Keratinocyte (primary cell): ENCODE measurements around the gene ZNF17.

Source experiments
- EZH2 ChIP-seq: IDR thresholded peaks from one replicate; pipeline ENCODE4 v1.6.1; 2012; ENCODE audit warnings: inconsistent platforms, mild to moderate bottlenecking, low read length, moderate library complexity
- TF ChIP-seq, protein P1 (sequence below), 3 experiments: IDR thresholded peaks in 1 of 3; conservative IDR thresholded peaks in 1 of 3; optimal IDR thresholded peaks in 1 of 3; 2 replicates in 2 of 3; 3 replicates in 1 of 3; pipeline versions ENCODE3 to v1.5.1; 2011; ENCODE audit warnings: low read length in 3 of 3, mild to moderate bottlenecking in 3 of 3, moderate library complexity in 2 of 3, control low read depth in 1 of 3, inconsistent platforms in 1 of 3; ENCODE audit not compliant: insufficient read depth in 2 of 3; ENCODE audit errors: extremely low read depth in 1 of 3

- TF ChIP-seq, protein P1, sequence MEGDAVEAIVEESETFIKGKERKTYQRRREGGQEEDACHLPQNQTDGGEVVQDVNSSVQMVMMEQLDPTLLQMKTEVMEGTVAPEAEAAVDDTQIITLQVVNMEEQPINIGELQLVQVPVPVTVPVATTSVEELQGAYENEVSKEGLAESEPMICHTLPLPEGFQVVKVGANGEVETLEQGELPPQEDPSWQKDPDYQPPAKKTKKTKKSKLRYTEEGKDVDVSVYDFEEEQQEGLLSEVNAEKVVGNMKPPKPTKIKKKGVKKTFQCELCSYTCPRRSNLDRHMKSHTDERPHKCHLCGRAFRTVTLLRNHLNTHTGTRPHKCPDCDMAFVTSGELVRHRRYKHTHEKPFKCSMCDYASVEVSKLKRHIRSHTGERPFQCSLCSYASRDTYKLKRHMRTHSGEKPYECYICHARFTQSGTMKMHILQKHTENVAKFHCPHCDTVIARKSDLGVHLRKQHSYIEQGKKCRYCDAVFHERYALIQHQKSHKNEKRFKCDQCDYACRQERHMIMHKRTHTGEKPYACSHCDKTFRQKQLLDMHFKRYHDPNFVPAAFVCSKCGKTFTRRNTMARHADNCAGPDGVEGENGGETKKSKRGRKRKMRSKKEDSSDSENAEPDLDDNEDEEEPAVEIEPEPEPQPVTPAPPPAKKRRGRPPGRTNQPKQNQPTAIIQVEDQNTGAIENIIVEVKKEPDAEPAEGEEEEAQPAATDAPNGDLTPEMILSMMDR (optimal IDR thresholded peaks at IDR 0.05 in 1 of 3, IDR thresholded peaks at IDR 0.05 in 1 of 3, conservative IDR thresholded peaks at IDR 0.05 in 1 of 3; ENCODE audit: extremely low read depth in 1 of 3, insufficient read depth in 2 of 3, low read length in 3 of 3): no peak
- no peak for TF ChIP-seq EZH2
These were observed 31.2 kb downstream of the ZNF17 start for GRCh38 chr19:57441979-57442752.
